ENCODE results near the gene KY.

DNA sequence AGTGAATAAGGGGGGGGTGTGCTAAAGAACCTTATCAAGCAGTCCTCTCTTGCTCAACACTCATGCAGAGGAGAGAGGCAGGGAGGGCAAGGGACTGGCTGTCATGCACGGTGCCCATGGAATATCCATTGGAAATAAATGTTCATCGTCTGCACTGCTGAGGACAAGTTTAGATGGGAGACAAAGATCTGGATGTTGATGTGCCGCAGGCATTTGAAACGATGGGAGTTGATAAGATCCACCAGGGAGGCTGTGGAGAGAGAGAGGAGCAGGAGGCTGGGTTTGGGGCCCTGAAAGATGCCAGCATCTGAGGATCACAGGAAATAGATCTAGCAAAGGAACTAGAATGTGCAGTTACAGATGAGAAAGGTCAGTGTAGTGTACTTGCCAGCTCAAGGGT lies 88.8 kb downstream of the KY start:
- TF ChIP-seq ZNF143 (CRISPR knock-in tag; IDR thresholded peaks at IDR 0.05) (no peak), ZMYM4 (CRISPR knock-in tag; IDR thresholded peaks at IDR 0.05) (no peak), ZNF713 (CRISPR knock-in tag; IDR thresholded peaks at IDR 0.05) (no peak), ZNF747 (CRISPR knock-in tag; IDR thresholded peaks at IDR 0.05; ENCODE audit: borderline replicate concordance) (no peak), ZFYVE20 (CRISPR knock-in tag; IDR thresholded peaks at IDR 0.05; ENCODE audit: borderline replicate concordance, low read depth) (no peak), RAD21 (CRISPR knock-in tag; IDR thresholded peaks at IDR 0.05) (no peak), POLR2AphosphoS2 (IDR thresholded peaks at IDR 0.05; ENCODE audit: low read depth, low read length) (no peak), ZNF10 (CRISPR knock-in tag; IDR thresholded peaks at IDR 0.05; ENCODE audit: borderline replicate concordance, low read depth) (no peak), POLR2AphosphoS5 (IDR thresholded peaks at IDR 0.05; ENCODE audit: low read depth, low read length) (no peak), MAFK (conservative IDR thresholded peaks at IDR 0.05 in 1 of 2, IDR thresholded peaks at IDR 0.05 in 1 of 2; ENCODE audit: low read length in 2 of 2) (no peak)
- TF ChIP-seq, protein P1, sequence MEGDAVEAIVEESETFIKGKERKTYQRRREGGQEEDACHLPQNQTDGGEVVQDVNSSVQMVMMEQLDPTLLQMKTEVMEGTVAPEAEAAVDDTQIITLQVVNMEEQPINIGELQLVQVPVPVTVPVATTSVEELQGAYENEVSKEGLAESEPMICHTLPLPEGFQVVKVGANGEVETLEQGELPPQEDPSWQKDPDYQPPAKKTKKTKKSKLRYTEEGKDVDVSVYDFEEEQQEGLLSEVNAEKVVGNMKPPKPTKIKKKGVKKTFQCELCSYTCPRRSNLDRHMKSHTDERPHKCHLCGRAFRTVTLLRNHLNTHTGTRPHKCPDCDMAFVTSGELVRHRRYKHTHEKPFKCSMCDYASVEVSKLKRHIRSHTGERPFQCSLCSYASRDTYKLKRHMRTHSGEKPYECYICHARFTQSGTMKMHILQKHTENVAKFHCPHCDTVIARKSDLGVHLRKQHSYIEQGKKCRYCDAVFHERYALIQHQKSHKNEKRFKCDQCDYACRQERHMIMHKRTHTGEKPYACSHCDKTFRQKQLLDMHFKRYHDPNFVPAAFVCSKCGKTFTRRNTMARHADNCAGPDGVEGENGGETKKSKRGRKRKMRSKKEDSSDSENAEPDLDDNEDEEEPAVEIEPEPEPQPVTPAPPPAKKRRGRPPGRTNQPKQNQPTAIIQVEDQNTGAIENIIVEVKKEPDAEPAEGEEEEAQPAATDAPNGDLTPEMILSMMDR (CRISPR knock-in tag; IDR thresholded peaks at IDR 0.05): no peak
